GM19043 (cell line): ENCODE measurements around the gene SSU72.
A peak's percentile ranks its signal among the peaks of the same experiment; 100 is the strongest.

Experiments
- ATAC-seq: cut with Tn5 transposase; IDR thresholded peaks from one replicate; pipeline ENCODE4 v1.9.1; 2021; ENCODE audit warnings: low read depth; ENCODE audit not compliant: unreplicated experiment

The SSU72 gene

GRCh38 chr1:1574721-1575537 is at the start of gene SSU72:
TSS of gene SSU72 (minus strand) at chr1:1574863. CDS start at chr1:1574557, 306 bp downstream.
- ATAC-seq, result peak; percentile 84

GRCh38 chr1:1623631-1624442 is 49.2 kb upstream of the SSU72 start:
- ATAC-seq, result no peak

GRCh38 chr1:1623181-1623630 is 48.5 kb upstream of the SSU72 start:
- no peak for ATAC-seq

- no peak for ATAC-seq
These were observed 48.1 kb upstream of the SSU72 start for GRCh38 chr1:1622788-1623094.

- ATAC-seq, result no peak
These were observed 47.5 kb upstream of the SSU72 start for GRCh38 chr1:1622010-1622787.

- ATAC-seq, result no peak
These were observed 46.7 kb upstream of the SSU72 start for GRCh38 chr1:1621173-1622009.

GRCh38 chr1:1620433-1621139 is 45.9 kb upstream of the SSU72 start:
- no peak for ATAC-seq

GRCh38 chr1:1619917-1620361 is 45.3 kb upstream of the SSU72 start:
- no peak for ATAC-seq

GRCh38 chr1:1618396-1619068 is 43.9 kb upstream of the SSU72 start:
- no peak for ATAC-seq

- no peak for ATAC-seq
These were observed 43.3 kb upstream of the SSU72 start for GRCh38 chr1:1617925-1618324.

GRCh38 chr1:1617516-1617915 is 42.9 kb upstream of the SSU72 start:
- no peak for ATAC-seq

- no peak for ATAC-seq
These were observed 42.2 kb upstream of the SSU72 start for GRCh38 chr1:1616838-1617237.

- ATAC-seq, result peak; percentile 11
These were observed 41.6 kb upstream of the SSU72 start for GRCh38 chr1:1616045-1616790.

- ATAC-seq, result peak; percentile 82
These were observed 40.8 kb upstream of the SSU72 start, which contains the start of gene MIB2 for GRCh38 chr1:1615256-1616044. TSS of gene MIB2 (plus strand) at chr1:1615500. CDS start at chr1:1623453, 7,953 bp downstream.

- ATAC-seq, result no peak
These were observed 40.2 kb upstream of the SSU72 start for GRCh38 chr1:1614954-1615255.

- ATAC-seq, result no peak
These were observed 39.7 kb upstream of the SSU72 start for GRCh38 chr1:1614204-1614953.
